Right hindlimb (tissue), 1 donor: ENCODE data around the gene ADORA1.

Experiments
- DNase-seq: peaks from one replicate; pipeline ENCODE4 v3.0.0-alpha.2; 2018

The ADORA1 gene

GRCh38 chr1:203190949-203191348, 63.4 kb downstream of the ADORA1 start:
- no peak for DNase-seq

GRCh38 chr1:203196371-203196770, 68.8 kb downstream of the ADORA1 start:
- DNase-seq, result no peak

- DNase-seq, result no peak
Measured at GRCh38 chr1:203197625-203198024, 70.1 kb downstream of the ADORA1 start.

GRCh38 chr1:203199002-203199401, 71.5 kb downstream of the ADORA1 start:
- DNase-seq, result no peak

GRCh38 chr1:203199481-203199815, 71.9 kb downstream of the ADORA1 start:
- no peak for DNase-seq

- no peak for DNase-seq
Measured at GRCh38 chr1:203199816-203200571, 72.5 kb downstream of the ADORA1 start.

GRCh38 chr1:203200916-203201315, 73.4 kb downstream of the ADORA1 start:
- no peak for DNase-seq

GRCh38 chr1:203201516-203202205, 74.1 kb downstream of the ADORA1 start:
- DNase-seq, result no peak

- DNase-seq, result no peak
Measured at GRCh38 chr1:203202431-203203245, 75.1 kb downstream of the ADORA1 start.

GRCh38 chr1:203204756-203205155, 77.2 kb downstream of the ADORA1 start:
- DNase-seq, result no peak

GRCh38 chr1:203206129-203206687, 78.7 kb downstream of the ADORA1 start:
- peak; percentile 61 for DNase-seq

- DNase-seq, result no peak
Measured at GRCh38 chr1:203207751-203208150, 80.2 kb downstream of the ADORA1 start.

GRCh38 chr1:203208181-203208580, 80.7 kb downstream of the ADORA1 start:
- DNase-seq, result no peak

GRCh38 chr1:203210350-203210749, 82.8 kb downstream of the ADORA1 start:
- DNase-seq, result no peak

GRCh38 chr1:203210988-203211387, 83.5 kb downstream of the ADORA1 start:
- DNase-seq, result no peak

GRCh38 chr1:203211812-203212211, 84.3 kb downstream of the ADORA1 start:
- DNase-seq, result no peak

- no peak for DNase-seq
Measured at GRCh38 chr1:203213126-203213525, 85.6 kb downstream of the ADORA1 start.

- no peak for DNase-seq
Measured at GRCh38 chr1:203214871-203215270, 87.3 kb downstream of the ADORA1 start.

- DNase-seq, result peak; percentile 38
Measured at GRCh38 chr1:203215573-203215972, 88.0 kb downstream of the ADORA1 start.

GRCh38 chr1:203216274-203217138, 89.0 kb downstream of the ADORA1 start:
- DNase-seq, result peak; percentile 67
